ENCODE results near the gene CPVL.

The CPVL gene

GRCh38 chr7:28984631-28985030 lies 161.7 kb downstream of the CPVL start:
- CTCF ChIA-PET, result interaction anchor here (0.8 to 1.5 kb wide), 3 partner anchors 9 to 58 kb away, joined by 3 read pairs; no protein-coding TSS in a partner anchor
- no peak overlapping the region for H3K27ac ChIP-seq (ENCODE audit: extremely low read depth, low read depth, low read length)

GRCh38 chr7:28984217-28984616 lies 162.1 kb downstream of the CPVL start:
- ChIA-PET CTCF (interaction anchor here (0.8 to 1.5 kb wide), 3 partner anchors 9 to 57 kb away, joined by 3 read pairs; no protein-coding TSS in a partner anchor), POLR2A (no interaction called here)
- Histone ChIP-seq H3K4me1 (ENCODE audit: control insufficient read depth, insufficient read depth, low read length) (no peaks in the 10 kb centered on the region; the same call in 1 of the 2 replicates), H3K36me3 (ENCODE audit: control insufficient read depth in 2 of 2, insufficient read depth in 1 of 2, low read length in 2 of 2) (no peaks in the 10 kb centered on the region), H3K4me3 (ENCODE audit: low read depth, low read length) (no peak overlapping the region), H3K9me3 (ENCODE audit: control insufficient read depth, insufficient read depth, low read depth, low read length) (no peaks in the 10 kb centered on the region), H3K27ac (ENCODE audit: extremely low read depth, low read depth, low read length) (no peak overlapping the region)
- no peak for TF ChIP-seq ZBTB48 (tag by site-specific recombination; IDR thresholded peaks at IDR 0.05)
- TF ChIP-seq KLF7 (tag by site-specific recombination; IDR thresholded peaks at IDR 0.05; ENCODE audit: borderline replicate concordance), result no peak
- TF ChIP-seq ZNF248 (tag by site-specific recombination; IDR thresholded peaks at IDR 0.05), result no peak
- no peak for TF ChIP-seq ZNF623 (tag by site-specific recombination; IDR thresholded peaks at IDR 0.05)
- TF ChIP-seq ZNF473 (tag by site-specific recombination; IDR thresholded peaks at IDR 0.05), result no peak
- TF ChIP-seq ZNF341 (tag by site-specific recombination; IDR thresholded peaks at IDR 0.05; ENCODE audit: low read depth), result no peak
- no peak for TF ChIP-seq PBX3 (CRISPR knock-in tag; IDR thresholded peaks at IDR 0.05)
- no peak for TF ChIP-seq GLI2 (tag by site-specific recombination; IDR thresholded peaks at IDR 0.05; ENCODE audit: borderline replicate concordance, low read depth)
- TF ChIP-seq SP3 (tag by site-specific recombination; IDR thresholded peaks at IDR 0.05), result no peak
- no peak for TF ChIP-seq ZNF747 (tag by site-specific recombination; IDR thresholded peaks at IDR 0.05)
- TF ChIP-seq BCL6B (tag by site-specific recombination; IDR thresholded peaks at IDR 0.05), result no peak
- TF ChIP-seq OVOL3 (tag by site-specific recombination; IDR thresholded peaks at IDR 0.05), result no peak
- TF ChIP-seq ZFP41 (tag by site-specific recombination; IDR thresholded peaks at IDR 0.05; ENCODE audit: borderline replicate concordance), result no peak
- no peak for TF ChIP-seq ZNF837 (tag by site-specific recombination; IDR thresholded peaks at IDR 0.05)
- TF ChIP-seq HOXD13 (CRISPR knock-in tag; IDR thresholded peaks at IDR 0.05; ENCODE audit: borderline replicate concordance), result no peak
- no peak for TF ChIP-seq KLF17 (tag by site-specific recombination; IDR thresholded peaks at IDR 0.05)
- no peak for TF ChIP-seq HOXA7 (CRISPR knock-in tag; IDR thresholded peaks at IDR 0.05; ENCODE audit: borderline replicate concordance)

More at GRCh38 chr7:28984631-28985030, 161.7 kb downstream of the CPVL start:
- Histone ChIP-seq H3K36me3 (ENCODE audit: control insufficient read depth in 2 of 2, insufficient read depth in 1 of 2, low read length in 2 of 2) (no peaks in the 10 kb centered on the region), H3K4me3 (ENCODE audit: low read depth, low read length) (no peak overlapping the region), H3K4me1 (ENCODE audit: control insufficient read depth, insufficient read depth, low read length) (no peaks in the 10 kb centered on the region; the same call in 1 of the 2 replicates), H3K9me3 (ENCODE audit: control insufficient read depth, insufficient read depth, low read depth, low read length) (no peaks in the 10 kb centered on the region)
- POLR2A ChIA-PET, result no interaction called here
- no peak for TF ChIP-seq ZNF514 (tag by site-specific recombination; IDR thresholded peaks at IDR 0.05)
- TF ChIP-seq ZNF341 (tag by site-specific recombination; IDR thresholded peaks at IDR 0.05; ENCODE audit: low read depth), result peak; percentile 35; the same call in 1 of the 2 replicates
- TF ChIP-seq SETDB1 (IDR thresholded peaks at IDR 0.05; ENCODE audit: insufficient read length, low read length), result no peak
- TF ChIP-seq GLIS1 (tag by site-specific recombination; IDR thresholded peaks at IDR 0.05), result peak; percentile 33; the same call in 1 of the 2 replicates
- TF ChIP-seq SCRT1 (tag by site-specific recombination; IDR thresholded peaks at IDR 0.05; ENCODE audit: borderline replicate concordance), result peak; percentile 69; the same call in 1 of the 2 replicates
- no peak for TF ChIP-seq ZBTB10 (tag by site-specific recombination; IDR thresholded peaks at IDR 0.05)
- no peak for TF ChIP-seq ZNF529 (tag by site-specific recombination; IDR thresholded peaks at IDR 0.05; ENCODE audit: insufficient replicate concordance)
- TF ChIP-seq ZNF621 (tag by site-specific recombination; IDR thresholded peaks at IDR 0.05), result no peak
- TF ChIP-seq IKZF3 (tag by site-specific recombination; IDR thresholded peaks at IDR 0.05), result peak; percentile 37; the same call in 1 of the 2 replicates
- TF ChIP-seq ZNF221 (tag by site-specific recombination; IDR thresholded peaks at IDR 0.05; ENCODE audit: borderline replicate concordance), result no peak
- peak; percentile 66; the same call in 1 of the 2 replicates for TF ChIP-seq BCL6B (tag by site-specific recombination; IDR thresholded peaks at IDR 0.05)
- TF ChIP-seq SCRT2 (tag by site-specific recombination; IDR thresholded peaks at IDR 0.05), result peak; percentile 89

All from HEK293 (cell line).